Measurements from ENCODE around the gene PRR13. TPM values are rescaled to one million over a fixed set of nuclear protein-coding genes. Genes with fewer than 3 reads are reported as not detected.
A peak's percentile ranks its signal among the peaks of the same experiment; 100 is the strongest.

The PRR13 gene
- polyA plus RNA-seq, 1 donor from 2014 or later = 6.4 TPM

- H3K36me3 ChIP-seq (ENCODE audit: insufficient read depth, low read length) = peaks cover 9% of the 10 kb centered on the region
- no peaks in the 10 kb centered on the region for H3K9me2 ChIP-seq (ENCODE audit: insufficient read depth, low read length)
- H3K79me2 ChIP-seq (replicated peaks; ENCODE audit: insufficient read depth, low read length) = peaks cover 42% of the 10 kb centered on the region
- H3K9me3 ChIP-seq (ENCODE audit: low read length) = no peaks in the 10 kb centered on the region
- no peak overlapping the region for H2AFZ ChIP-seq (ENCODE audit: low read depth, low read length)
- no peaks in the 10 kb centered on the region for H3F3A ChIP-seq (ENCODE audit: insufficient read depth, low read length, poor library complexity, severe bottlenecking)
- H3K27me3 ChIP-seq (ENCODE audit: insufficient read depth, low read depth, low read length) = no peaks in the 10 kb centered on the region
- TF ChIP-seq RAD21 (conservative IDR thresholded peaks at IDR 0.05) = no peak
- no peak for TF ChIP-seq MXI1 (conservative IDR thresholded peaks at IDR 0.05; ENCODE audit: poor library complexity, severe bottlenecking)
- no peak for TF ChIP-seq TAF1 (IDR thresholded peaks at IDR 0.05; ENCODE audit: low read depth)
- TF ChIP-seq POLR2AphosphoS5 (IDR thresholded peaks at IDR 0.05) = no peak
- no peak for TF ChIP-seq CTCF (IDR thresholded peaks at IDR 0.05; ENCODE audit: poor library complexity, severe bottlenecking)
- TF ChIP-seq SMC3 (conservative IDR thresholded peaks at IDR 0.05; ENCODE audit: poor library complexity) = no peak
- TF ChIP-seq EZH2 (IDR thresholded peaks at IDR 0.05; ENCODE audit: borderline replicate concordance, insufficient read depth, low read length, poor library complexity, severe bottlenecking) = no peak
- TF ChIP-seq EP300 (conservative IDR thresholded peaks at IDR 0.05; ENCODE audit: poor library complexity, severe bottlenecking) = no peak
- TF ChIP-seq REST (IDR thresholded peaks at IDR 0.05; ENCODE audit: borderline replicate concordance) = no peak
- H3K4me2 ChIP-seq (ENCODE audit: low read length) = peak overlapping the region; percentile 91
- no peak overlapping the region for H3K27ac ChIP-seq (ENCODE audit: low read length)
- H3K9ac ChIP-seq (ENCODE audit: low read length) = peak overlapping the region; percentile 97
- H4K20me1 ChIP-seq (ENCODE audit: insufficient read depth) = peaks cover 25% of the 10 kb centered on the region
- peak overlapping the region; percentile 76 for H3K4me3 ChIP-seq (ENCODE audit: low read length)
Measured at GRCh38 chr12:53453953-53454640, 12.6 kb downstream of the PRR13 start.

- Histone ChIP-seq H3K9me2 (ENCODE audit: insufficient read depth, low read length) (no peaks in the 10 kb centered on the region), H4K20me1 (ENCODE audit: insufficient read depth) (peaks cover 31% of the 10 kb centered on the region), H3K27me3 (ENCODE audit: insufficient read depth, low read depth, low read length) (no peaks in the 10 kb centered on the region), H3F3A (ENCODE audit: insufficient read depth, low read length, poor library complexity, severe bottlenecking) (no peaks in the 10 kb centered on the region), H3K4me3 (ENCODE audit: low read length) (peak overlapping the region; percentile 76), H3K27ac (ENCODE audit: low read length) (no peak overlapping the region), H3K4me2 (ENCODE audit: low read length) (no peak overlapping the region), H3K9ac (ENCODE audit: low read length) (no peak overlapping the region), H2AFZ (ENCODE audit: low read depth, low read length) (no peak overlapping the region), H3K36me3 (ENCODE audit: insufficient read depth, low read length) (peaks cover 9% of the 10 kb centered on the region), H3K9me3 (ENCODE audit: low read length) (no peaks in the 10 kb centered on the region), H3K79me2 (replicated peaks; ENCODE audit: insufficient read depth, low read length) (peaks cover 42% of the 10 kb centered on the region)
- TF ChIP-seq POLR2AphosphoS5 (IDR thresholded peaks at IDR 0.05) = no peak
- TF ChIP-seq EP300 (conservative IDR thresholded peaks at IDR 0.05; ENCODE audit: poor library complexity, severe bottlenecking) = no peak
- no peak for TF ChIP-seq REST (IDR thresholded peaks at IDR 0.05; ENCODE audit: borderline replicate concordance)
- TF ChIP-seq EZH2 (IDR thresholded peaks at IDR 0.05; ENCODE audit: borderline replicate concordance, insufficient read depth, low read length, poor library complexity, severe bottlenecking) = no peak
- no peak for TF ChIP-seq SMC3 (conservative IDR thresholded peaks at IDR 0.05; ENCODE audit: poor library complexity)
- no peak for TF ChIP-seq CTCF (IDR thresholded peaks at IDR 0.05; ENCODE audit: poor library complexity, severe bottlenecking)
- TF ChIP-seq RAD21 (conservative IDR thresholded peaks at IDR 0.05) = no peak
- no peak for TF ChIP-seq MXI1 (conservative IDR thresholded peaks at IDR 0.05; ENCODE audit: poor library complexity, severe bottlenecking)
- TF ChIP-seq TAF1 (IDR thresholded peaks at IDR 0.05; ENCODE audit: low read depth) = no peak
Measured at GRCh38 chr12:53454707-53455106, 13.2 kb downstream of the PRR13 start.

Data from neural cell (in vitro differentiated cells).